ENCODE measurements around the gene RAB40B. TPM values are rescaled to one million over a fixed set of nuclear protein-coding genes. Genes with fewer than 3 reads are reported as not detected.

RAB40B gene
- total and polyA plus RNA-seq, 8 donors, result 3.4 to 15.8 (median 6.5) TPM

DNA sequence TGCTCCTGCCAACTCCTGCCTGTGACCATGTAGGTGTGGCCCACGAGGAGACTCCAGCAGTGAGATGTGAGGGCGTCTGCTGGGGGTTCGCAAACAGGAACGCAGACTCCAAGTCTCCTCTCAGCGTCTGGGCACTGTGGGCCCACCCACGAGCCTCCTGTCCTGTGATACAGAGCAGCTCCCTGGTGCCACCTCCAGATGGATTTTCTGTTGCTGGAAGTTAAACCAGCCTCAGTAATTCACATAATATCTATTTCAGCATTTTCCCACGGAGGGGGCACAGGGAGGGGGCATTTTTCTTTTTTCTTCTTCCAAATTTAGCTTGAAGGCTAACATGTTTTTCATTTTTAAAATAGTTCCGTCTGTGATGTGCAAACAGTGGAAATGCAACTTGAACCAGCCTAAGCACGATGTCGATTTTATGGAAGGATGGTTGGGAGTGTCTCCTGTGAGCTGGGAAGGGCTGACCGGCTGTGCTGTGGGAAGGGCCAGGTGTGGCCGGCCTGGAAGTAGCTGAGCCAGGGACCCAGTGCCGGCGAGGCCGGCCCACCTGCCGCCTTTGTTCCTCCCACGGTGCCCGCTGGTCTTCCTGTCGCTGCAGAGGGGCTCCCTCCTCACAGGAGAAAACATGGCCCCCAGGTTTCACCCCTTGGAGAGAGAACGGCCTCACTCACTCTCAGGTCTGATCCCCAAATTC is 3.9 kb upstream of the RAB40B start:
- no peaks in the 10 kb centered on the region for H3K27me3 ChIP-seq
- H3K4me3 ChIP-seq, result no peak overlapping the region
- DNase-seq (no peak), ATAC-seq (no peak), FAIRE-seq (no peak)
- H3K4me1 ChIP-seq, result peaks cover 0 to 2% (median 1%) of the 10 kb centered on the region in 3 donors
- TF ChIP-seq, protein P1, sequence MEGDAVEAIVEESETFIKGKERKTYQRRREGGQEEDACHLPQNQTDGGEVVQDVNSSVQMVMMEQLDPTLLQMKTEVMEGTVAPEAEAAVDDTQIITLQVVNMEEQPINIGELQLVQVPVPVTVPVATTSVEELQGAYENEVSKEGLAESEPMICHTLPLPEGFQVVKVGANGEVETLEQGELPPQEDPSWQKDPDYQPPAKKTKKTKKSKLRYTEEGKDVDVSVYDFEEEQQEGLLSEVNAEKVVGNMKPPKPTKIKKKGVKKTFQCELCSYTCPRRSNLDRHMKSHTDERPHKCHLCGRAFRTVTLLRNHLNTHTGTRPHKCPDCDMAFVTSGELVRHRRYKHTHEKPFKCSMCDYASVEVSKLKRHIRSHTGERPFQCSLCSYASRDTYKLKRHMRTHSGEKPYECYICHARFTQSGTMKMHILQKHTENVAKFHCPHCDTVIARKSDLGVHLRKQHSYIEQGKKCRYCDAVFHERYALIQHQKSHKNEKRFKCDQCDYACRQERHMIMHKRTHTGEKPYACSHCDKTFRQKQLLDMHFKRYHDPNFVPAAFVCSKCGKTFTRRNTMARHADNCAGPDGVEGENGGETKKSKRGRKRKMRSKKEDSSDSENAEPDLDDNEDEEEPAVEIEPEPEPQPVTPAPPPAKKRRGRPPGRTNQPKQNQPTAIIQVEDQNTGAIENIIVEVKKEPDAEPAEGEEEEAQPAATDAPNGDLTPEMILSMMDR (IDR thresholded peaks at IDR 0.05), result no peak
- no peaks in the 10 kb centered on the region for H3K36me3 ChIP-seq
- H3K27ac ChIP-seq, result no peak overlapping the region
- intact Hi-C loops (cut with DNase I), result no loop called here
- WGBS, 2 donors, result 32 to 40% methylated on average over 20 of the region's 20 CpGs
- no peaks in the 10 kb centered on the region for H3K9me3 ChIP-seq

DNA sequence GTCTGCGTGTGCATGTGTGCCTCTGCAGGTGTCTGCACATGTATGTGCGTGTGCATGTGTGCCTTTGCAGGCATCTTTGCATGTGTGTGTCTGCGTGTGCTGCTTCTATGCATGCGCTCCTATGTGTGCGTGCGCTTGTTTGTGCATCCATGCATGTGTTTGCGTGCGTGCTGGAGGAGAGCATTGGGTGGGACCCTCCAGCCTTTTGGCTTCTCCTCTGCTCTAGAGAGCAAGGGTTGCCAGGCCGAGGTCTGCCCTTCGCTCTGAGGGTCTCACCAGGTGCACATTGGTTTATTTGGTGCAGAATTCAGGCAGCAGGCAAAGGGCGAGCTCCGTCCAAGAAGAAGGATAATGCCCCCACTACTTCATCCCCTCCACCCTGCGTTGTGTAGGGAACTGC is 1.1 kb upstream of the RAB40B start:
- no peak overlapping the region for H3K27ac ChIP-seq
- 77 to 79% methylated on average over 13 of the region's 13 CpGs for WGBS, 2 donors
- H3K9me3 ChIP-seq, result no peaks in the 10 kb centered on the region
- intact Hi-C loops (cut with DNase I), result no loop called here
- H3K27me3 ChIP-seq, result no peaks in the 10 kb centered on the region
- peak overlapping the region in 1 of 4 donors; percentile 65 for H3K4me3 ChIP-seq
- TF ChIP-seq, protein P1 (IDR thresholded peaks at IDR 0.05), result no peak
- DNase-seq (peak in 1 of 6 donors; percentile 41), ATAC-seq (no peak), FAIRE-seq (no peak)
- H3K4me1 ChIP-seq, result peaks cover 0 to 8% (median 6%) of the 10 kb centered on the region in 3 donors
- no peaks in the 10 kb centered on the region for H3K36me3 ChIP-seq

DNA sequence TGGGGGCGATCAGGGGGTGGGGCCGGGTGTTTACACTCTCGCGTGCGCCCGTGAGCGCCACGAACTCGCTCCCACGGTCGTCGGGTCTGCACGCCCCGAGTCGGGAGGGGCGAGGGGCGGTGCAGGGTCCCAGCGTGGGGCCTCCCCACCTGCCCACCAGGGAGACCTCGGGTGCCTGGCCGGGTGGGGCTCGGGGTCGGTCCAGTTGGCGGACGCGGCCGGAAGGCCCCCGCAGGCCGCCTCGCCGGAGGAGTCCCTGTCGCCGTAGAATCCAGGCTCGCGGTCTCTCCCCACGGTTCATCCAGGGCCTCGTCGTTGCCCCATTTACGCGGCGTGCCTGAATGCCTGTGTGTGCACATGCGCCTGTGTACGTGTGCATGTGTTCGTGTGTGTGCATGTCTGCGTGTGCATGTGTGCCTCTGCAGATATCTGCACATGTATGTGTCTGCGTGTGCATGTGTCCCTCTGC is 510 bp upstream of the RAB40B start:
- H3K27ac ChIP-seq, result peak overlapping the region in 2 of 4 donors; percentile 52 to 64
- intact Hi-C loops (cut with DNase I), result no loop called here
- no peak for FAIRE-seq

DNA sequence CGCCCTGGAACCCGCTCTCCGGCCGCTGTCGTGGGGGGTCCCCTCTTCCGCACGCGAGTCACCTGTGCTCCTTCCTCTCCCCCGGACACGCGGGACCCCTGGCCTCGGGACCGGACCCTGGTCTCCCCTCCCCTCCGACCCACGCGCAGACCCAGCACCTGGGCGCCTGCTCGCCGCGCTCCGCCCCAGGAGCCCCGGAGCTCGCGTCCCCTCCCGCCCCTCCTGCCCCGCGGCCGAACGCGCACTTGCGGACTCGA is 762 bp downstream of the RAB40B start:
- Histone ChIP-seq H3K4me3 (peak overlapping the region; percentile 65 to 80 (median 76)), H3K27ac (no peak overlapping the region), H3K27me3 (no peaks in the 10 kb centered on the region), H3K9me3 (no peaks in the 10 kb centered on the region), H3K36me3 (no peaks in the 10 kb centered on the region), H3K4me1 (peaks cover 0 to 8% (median 6%) of the 10 kb centered on the region in 3 donors)
- FAIRE-seq (no peak), DNase-seq (peak in 1 of 6 donors; percentile 85), ATAC-seq (no peak)
- WGBS, 2 donors, result 1% methylated on average over 28 to 32 of the region's 32 CpGs
- TF ChIP-seq, protein P1 (IDR thresholded peaks at IDR 0.05), result no peak
- intact Hi-C loops (cut with DNase I), result no loop called here

More for the DNA sequence above, 510 bp upstream of the RAB40B start:
- WGBS, 2 donors, result 3% methylated on average over 32 to 45 of the region's 45 CpGs
- Histone ChIP-seq H3K4me3 (peak overlapping the region; percentile 65 to 78 (median 73)), H3K9me3 (no peaks in the 10 kb centered on the region), H3K27me3 (no peaks in the 10 kb centered on the region), H3K4me1 (peaks cover 0 to 8% (median 6%) of the 10 kb centered on the region in 3 donors), H3K36me3 (no peaks in the 10 kb centered on the region)
- no peak for DNase-seq
- ATAC-seq, result peak in 2 of 4 donors; percentile 14 to 27
- TF ChIP-seq, protein P1 (IDR thresholded peaks at IDR 0.05), result no peak
